Naive thymus-derived CD8-positive, alpha-beta T cell (primary cell): ENCODE results near the gene NOD1. TPM values are rescaled to one million over a fixed set of nuclear protein-coding genes. Genes with fewer than 3 reads are reported as not detected.
"Not testable (repeated sequence)": the region's sequence is repeated elsewhere in the genome, so short reads cannot be mapped to it uniquely, and the experiment has no call there.

Source experiments
- ATAC-seq, 2 donors: fragments of 150-1000 bp; cut with Tn5 transposase in 1 of 2; sonication (Bioruptor Pico), chemical (Tn5 transposase) in 1 of 2; 1 replicate in 1 of 2; 2 replicates in 1 of 2; pipeline ENCODE4 v1.10.0; 2021; ENCODE audit warnings: mild to moderate bottlenecking in 2 of 2, moderate library complexity in 2 of 2
- POLR2A ChIA-PET: fragments of 350-600 bp; sonication (Branson Sonifier 250); formaldehyde crosslinking; loops from one replicate; lab custom pipeline; 2021; ENCODE audit warnings: antibody characterized with exemption; lab: Charles Lee
- DNase-seq, 10 donors: peaks; one replicate each; pipeline versions ENCODE4 v3.0.0 to v3.0.0-alpha.2; 2020 to 2022
- H3K27ac Mint-ChIP-seq, 10 donors: one replicate each; pipeline ENCODE4 v1.8.0; 2020 to 2022; ENCODE audit warnings: mild to moderate bottlenecking in 10 of 10, mixed read lengths in 10 of 10, moderate library complexity in 4 of 10, inconsistent platforms in 1 of 10
- H3K27me3 Mint-ChIP-seq, 5 donors: one replicate each; pipeline ENCODE4 v1.8.0; 2021 to 2022; ENCODE audit warnings: mixed read lengths in 5 of 5
- H3K36me3 Mint-ChIP-seq, 3 donors: one replicate each; pipeline ENCODE4 v1.8.0; 2020 to 2022; ENCODE audit warnings: mixed read lengths in 3 of 3, mild to moderate bottlenecking in 2 of 3, inconsistent platforms in 1 of 3
- H3K4me1 Mint-ChIP-seq, 4 donors: one replicate each; pipeline ENCODE4 v1.8.0; 2021 to 2022; ENCODE audit warnings: mixed read lengths in 4 of 4
- H3K4me3 Mint-ChIP-seq, 10 donors: one replicate each; pipeline ENCODE4 v1.8.0; 2020 to 2022; ENCODE audit warnings: mild to moderate bottlenecking in 10 of 10, mixed read lengths in 10 of 10, moderate library complexity in 6 of 10, inconsistent platforms in 1 of 10
- H3K9me3 Mint-ChIP-seq, 9 donors: one replicate each; pipeline ENCODE4 v1.8.0; 2020 to 2022; ENCODE audit warnings: mixed read lengths in 9 of 9, mild to moderate bottlenecking in 3 of 9, inconsistent platforms in 1 of 9, moderate library complexity in 1 of 9
- polyA plus RNA-seq, 3 donors: library from polyadenylated mRNA; unstranded; fragments of 300-500 nt; fragmentation: Illumina TruSeq; gene quantifications; one replicate each; pipeline ENCODE4 v1.2.3, GENCODE V29; 2021
- total RNA-seq, 8 experiments: library from RNA in 2 of 8; stranded (reverse) in 2 of 8; gene quantifications; one replicate each; pipeline ENCODE4 v1.2.3 and lab custom pipeline; 2021 to 2026

Gene NOD1
- total and polyA plus RNA-seq, 5 experiments from 2014 or later: 5.7 to 18.9 (median 9.3) TPM

- no peaks in the 10 kb centered on the region for H3K9me3 Mint-ChIP-seq
- H3K27ac Mint-ChIP-seq: peak overlapping the region in 1 of 10 donors; percentile 77
- H3K4me3 Mint-ChIP-seq: no peak overlapping the region
- H3K36me3 Mint-ChIP-seq: peaks cover 0 to 7% (median 0%) of the 10 kb centered on the region in 3 donors
- no peak for ATAC-seq
- POLR2A ChIA-PET: no interaction called here
- H3K27me3 Mint-ChIP-seq: no peaks in the 10 kb centered on the region
- H3K4me1 Mint-ChIP-seq: peaks cover 0 to 1% (median 0%) of the 10 kb centered on the region in 4 donors
- no peak for DNase-seq
These were observed 35.2 kb upstream of the NOD1 start for GRCh38 chr7:30513762-30514161.

GRCh38 chr7:30511973-30512662, 33.5 kb upstream of the NOD1 start:
- ATAC-seq (no peak), DNase-seq (no peak)
- POLR2A ChIA-PET: no interaction called here
- peaks cover 0 to 7% (median 0%) of the 10 kb centered on the region in 3 donors for H3K36me3 Mint-ChIP-seq
- H3K4me1 Mint-ChIP-seq: peaks cover 0 to 1% (median 0%) of the 10 kb centered on the region in 4 donors
- H3K27ac Mint-ChIP-seq: peak overlapping the region in 3 of 10 donors; percentile 18 to 77 (median 29)
- no peaks in the 10 kb centered on the region for H3K9me3 Mint-ChIP-seq
- no peaks in the 10 kb centered on the region for H3K27me3 Mint-ChIP-seq
- no peak overlapping the region for H3K4me3 Mint-ChIP-seq

GRCh38 chr7:30511494-30511893, 32.9 kb upstream of the NOD1 start:
- H3K27me3 Mint-ChIP-seq: no peaks in the 10 kb centered on the region
- H3K27ac Mint-ChIP-seq: peak overlapping the region in 1 of 10 donors; percentile 1
- ATAC-seq: no peak
- no peaks in the 10 kb centered on the region for H3K9me3 Mint-ChIP-seq
- POLR2A ChIA-PET: no interaction called here
- no peak for DNase-seq
- peaks cover 0 to 7% (median 0%) of the 10 kb centered on the region in 3 donors for H3K36me3 Mint-ChIP-seq
- no peak overlapping the region for H3K4me3 Mint-ChIP-seq
- H3K4me1 Mint-ChIP-seq: peaks cover 0 to 2% (median under 1%) of the 10 kb centered on the region in 4 donors

DNA sequence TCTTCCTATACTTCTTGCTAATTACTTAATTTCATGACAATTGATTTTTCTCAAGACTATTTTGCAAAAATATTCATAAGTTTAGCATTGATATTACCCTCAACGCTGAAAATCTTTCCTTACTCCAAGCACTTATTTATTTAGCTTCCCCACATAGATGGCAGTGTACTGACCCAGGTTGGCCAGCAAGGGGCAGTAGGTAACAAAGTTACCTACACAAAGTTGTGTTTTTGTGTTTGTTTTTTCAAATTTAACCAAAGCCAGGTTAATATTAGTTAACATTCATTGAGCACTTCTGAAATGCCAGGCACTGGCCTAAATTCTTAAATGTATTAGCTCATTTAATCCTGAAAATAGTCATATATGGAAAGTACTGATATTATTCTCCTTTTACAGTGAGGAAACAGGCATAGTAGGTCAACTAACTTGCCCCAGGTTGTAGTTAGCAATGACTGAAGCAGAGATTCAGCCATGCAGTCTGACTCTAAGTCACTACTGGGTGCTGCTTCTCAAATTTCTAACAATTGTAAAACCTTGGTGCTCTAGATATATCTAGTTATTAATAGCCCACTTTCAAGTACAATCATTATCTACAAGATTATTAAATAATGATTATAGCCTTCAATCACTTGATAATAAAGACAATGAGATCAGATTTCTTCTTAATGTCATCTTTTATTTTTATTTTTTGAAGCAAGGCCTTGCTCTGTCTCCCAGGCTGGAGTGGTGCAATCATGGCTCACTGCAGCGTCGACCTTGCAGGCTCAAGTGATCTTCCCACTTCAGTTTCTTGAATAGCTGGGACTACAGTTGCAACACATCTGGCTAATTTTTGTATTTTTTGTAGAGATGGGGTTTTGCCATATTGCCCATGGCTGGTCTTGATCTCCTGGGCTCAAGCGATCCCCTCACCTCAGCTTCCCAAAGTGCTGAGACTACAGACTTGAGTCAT, 31.8 kb upstream of the NOD1 start:
- ATAC-seq (peak; percentile 66 to 68), DNase-seq (peak in 5 of 10 donors; percentile 14 to 28 (median 25))
- no peaks in the 10 kb centered on the region for H3K27me3 Mint-ChIP-seq
- H3K27ac Mint-ChIP-seq: no peak overlapping the region
- H3K9me3 Mint-ChIP-seq: no peaks in the 10 kb centered on the region
- H3K4me1 Mint-ChIP-seq: peaks cover 1 to 7% (median 5%) of the 10 kb centered on the region in 4 donors
- H3K4me3 Mint-ChIP-seq: no peak overlapping the region
- POLR2A ChIA-PET: no interaction called here
- H3K36me3 Mint-ChIP-seq: peaks cover 0 to 3% (median 0%) of the 10 kb centered on the region in 3 donors

DNA sequence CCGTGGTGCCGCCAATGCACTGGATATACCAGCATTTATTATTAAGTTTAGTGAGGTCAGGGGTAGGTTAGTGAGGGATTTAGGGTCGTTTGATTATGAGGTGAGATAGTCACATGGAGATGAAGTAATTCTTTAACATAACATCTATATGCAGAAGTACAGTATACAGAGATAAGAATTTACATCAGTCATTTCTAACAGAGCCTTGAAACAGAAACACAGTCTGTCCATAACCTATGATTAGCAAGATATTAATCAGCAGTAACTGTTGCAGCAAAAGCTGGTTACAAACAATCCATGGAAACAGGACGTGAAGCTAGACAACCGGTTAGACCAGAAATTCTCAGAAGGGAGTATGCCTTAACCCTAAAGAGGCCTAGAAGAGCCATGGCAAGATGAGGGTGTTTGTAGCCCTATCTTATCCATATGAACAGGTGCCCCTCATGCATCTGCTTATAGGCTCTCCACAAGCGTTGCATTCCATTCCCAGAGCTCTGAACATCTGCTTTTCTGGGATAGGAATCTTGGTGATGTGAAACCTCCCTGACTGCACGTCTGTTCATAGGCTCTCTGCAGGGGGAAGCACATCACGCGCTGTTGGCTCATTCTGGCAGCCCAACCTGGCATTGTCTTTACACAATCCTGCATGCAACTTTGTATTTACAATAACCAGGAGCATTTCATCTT, 30.7 kb upstream of the NOD1 start:
- peaks cover 3 to 13% (median 10%) of the 10 kb centered on the region in 4 donors for H3K4me1 Mint-ChIP-seq
- H3K36me3 Mint-ChIP-seq, H3K27me3 Mint-ChIP-seq, ATAC-seq, DNase-seq, H3K9me3 Mint-ChIP-seq, H3K4me3 Mint-ChIP-seq, POLR2A ChIA-PET: not testable (repeated sequence)
- peak overlapping the region in 1 of 10 donors; percentile 6 for H3K27ac Mint-ChIP-seq

GRCh38 chr7:30507346-30507900, 28.8 kb upstream of the NOD1 start:
- H3K9me3 Mint-ChIP-seq, ATAC-seq, POLR2A ChIA-PET, H3K27ac Mint-ChIP-seq, DNase-seq, H3K27me3 Mint-ChIP-seq, H3K36me3 Mint-ChIP-seq: not testable (repeated sequence)
- H3K4me3 Mint-ChIP-seq: peak overlapping the region in 3 of 10 donors; percentile 14 to 79 (median 29)
- peaks cover 18 to 30% (median 27%) of the 10 kb centered on the region in 4 donors for H3K4me1 Mint-ChIP-seq

DNA sequence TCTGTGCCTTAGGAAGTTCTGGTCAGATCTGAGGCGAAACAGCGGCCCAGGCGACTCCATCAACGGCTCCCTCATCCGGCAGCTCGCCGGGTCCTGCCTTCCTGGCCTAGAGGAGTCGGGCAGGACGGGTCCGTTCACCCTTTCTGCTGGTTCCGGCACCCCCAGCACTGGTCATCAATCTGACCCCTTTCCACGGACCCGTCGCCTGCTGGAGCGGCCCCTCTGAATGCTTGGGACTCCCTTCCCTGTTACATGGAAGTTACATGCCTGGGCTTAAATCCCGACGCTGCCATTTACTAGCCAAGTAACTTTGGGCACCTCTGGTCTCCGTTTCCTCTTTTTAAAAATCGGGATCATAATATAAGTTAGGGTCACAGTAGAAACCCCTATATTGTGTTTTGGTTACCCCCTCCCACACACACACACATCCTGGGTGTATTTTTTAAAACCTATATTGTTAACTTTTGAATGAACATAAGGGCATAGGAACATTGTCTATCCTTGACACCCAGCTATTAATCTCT, 26.7 kb upstream of the NOD1 start:
- no peak for ATAC-seq
- Mint-ChIP-seq H3K27ac (peak overlapping the region; percentile 80 to 97 (median 93)), H3K9me3 (no peaks in the 10 kb centered on the region), H3K27me3 (no peaks in the 10 kb centered on the region), H3K4me1 (peaks cover 23 to 49% (median 40%) of the 10 kb centered on the region in 4 donors), H3K4me3 (peak overlapping the region; percentile 87 to 99 (median 95)), H3K36me3 (peaks cover 0 to 4% (median 4%) of the 10 kb centered on the region in 3 donors)
- no peak for DNase-seq
- POLR2A ChIA-PET: interaction anchor here (0.9 kb wide), 1 partner anchor 27 kb away, joined by 3 read pairs; the partner anchor contains the start of gene NOD1

- peak within 1 kb of the TSS; percentile 87 to 99 (median 95) for H3K4me3 Mint-ChIP-seq
These were observed 26.0 kb upstream of the NOD1 start, which contains the start of gene GGCT for GRCh38 chr7:30504301-30505173. Gene GGCT, minus strand, starts transcription at chr7:30504829. Its CDS starts 120 bp downstream, at chr7:30504709.

GRCh38 chr7:30503274-30504212, 25.0 kb upstream of the NOD1 start:
- Mint-ChIP-seq H3K4me3 (peak overlapping the region; percentile 87 to 99 (median 95)), H3K4me1 (peaks cover 22 to 50% (median 41%) of the 10 kb centered on the region in 4 donors), H3K9me3 (no peaks in the 10 kb centered on the region), H3K27me3 (no peaks in the 10 kb centered on the region), H3K27ac (peak overlapping the region; percentile 51 to 95 (median 88)), H3K36me3 (peaks cover 0 to 16% (median 4%) of the 10 kb centered on the region in 3 donors)
- POLR2A ChIA-PET: interaction anchor here (0.6 kb wide), 1 partner anchor 220 kb away, joined by 4 read pairs; no protein-coding TSS in a partner anchor
- DNase-seq (no peak), ATAC-seq (no peak)

More at GRCh38 chr7:30504301-30505173, 26.0 kb upstream of the NOD1 start, which contains the start of gene GGCT:
- peaks cover 22 to 50% (median 41%) of the 10 kb centered on the region in 4 donors for H3K4me1 Mint-ChIP-seq
- POLR2A ChIA-PET: interaction anchor here (0.9 kb wide), 1 partner anchor 26 kb away, joined by 3 read pairs; the partner anchor contains the start of gene NOD1
- peaks cover 0 to 10% (median 4%) of the 10 kb centered on the region in 3 donors for H3K36me3 Mint-ChIP-seq
- ATAC-seq: peak; percentile 95 to 98
- peak within 1 kb of the TSS; percentile 80 to 97 (median 93) for H3K27ac Mint-ChIP-seq
- DNase-seq: peak; percentile 89 to 98 (median 96)
- no peaks in the 10 kb centered on the region for H3K9me3 Mint-ChIP-seq
- H3K27me3 Mint-ChIP-seq: no peaks in the 10 kb centered on the region
